NCI-H2081 treated with DMSO at 0.1 percent for 48 hours (cell line): ENCODE measurements around the gene IRF2BP2.
"Not testable (repeated sequence)": the region's sequence is repeated elsewhere in the genome, so short reads cannot be mapped to it uniquely, and the experiment has no call there.

Source experiments
- DNase-seq: peaks from one replicate; lab custom pipeline; 2025; lab: John Stamatoyannopoulos, UW

The IRF2BP2 gene

GRCh38 chr1:234610061-234610665, at the start of gene IRF2BP2:
Gene IRF2BP2 (minus strand): TSS chr1:234610178. CDS start chr1:234609494, 684 bp downstream.
- DNase-seq, result peak; percentile 74

GRCh38 chr1:234659538-234659937, 49.6 kb upstream of the IRF2BP2 start:
- DNase-seq, result no peak

GRCh38 chr1:234658138-234658537, 48.2 kb upstream of the IRF2BP2 start:
- no peak for DNase-seq

GRCh38 chr1:234656944-234657654, 47.1 kb upstream of the IRF2BP2 start:
- no peak for DNase-seq

GRCh38 chr1:234656070-234656895, 46.3 kb upstream of the IRF2BP2 start:
- no peak for DNase-seq

GRCh38 chr1:234655328-234656069, 45.5 kb upstream of the IRF2BP2 start:
- no peak for DNase-seq

GRCh38 chr1:234654002-234654733, 44.2 kb upstream of the IRF2BP2 start:
- no peak for DNase-seq

GRCh38 chr1:234649432-234650081, 39.6 kb upstream of the IRF2BP2 start:
- no peak for DNase-seq

GRCh38 chr1:234647758-234648157, 37.8 kb upstream of the IRF2BP2 start:
- DNase-seq, result no peak

GRCh38 chr1:234647245-234647644, 37.3 kb upstream of the IRF2BP2 start:
- peak; percentile 73 for DNase-seq

- DNase-seq, result no peak
Measured at GRCh38 chr1:234645964-234646363, 36.0 kb upstream of the IRF2BP2 start.

GRCh38 chr1:234645474-234645953, 35.5 kb upstream of the IRF2BP2 start:
- DNase-seq, result no peak

GRCh38 chr1:234644928-234645327, 35.0 kb upstream of the IRF2BP2 start:
- no peak for DNase-seq

- DNase-seq, result no peak
Measured at GRCh38 chr1:234643850-234644134, 33.8 kb upstream of the IRF2BP2 start.

- no peak for DNase-seq
Measured at GRCh38 chr1:234643111-234643849, 33.3 kb upstream of the IRF2BP2 start.

- DNase-seq, result no peak
Measured at GRCh38 chr1:234642428-234642827, 32.5 kb upstream of the IRF2BP2 start.

GRCh38 chr1:234639961-234640360, 30.0 kb upstream of the IRF2BP2 start:
- DNase-seq, result no peak

GRCh38 chr1:234638832-234639799, 29.1 kb upstream of the IRF2BP2 start:
- no peak for DNase-seq

- DNase-seq, result not testable (repeated sequence)
Measured at GRCh38 chr1:234634922-234635321, 24.9 kb upstream of the IRF2BP2 start.
